Measurements from ENCODE around the gene CCDC134.

GRCh38 chr22:41833369-41834004, 33.0 kb downstream of the CCDC134 start:
- TF ChIP-seq CTCF (IDR thresholded peaks at IDR 0.05), result peak in 1 of 4 donors; percentile 16
- no peak for TF ChIP-seq POLR2A (IDR thresholded peaks at IDR 0.05)
